HG03095 (cell line): ENCODE data around the gene VN1R5.

Source experiments
- ATAC-seq: cut with Tn5 transposase; IDR thresholded peaks from one replicate; pipeline ENCODE4 v1.9.1; 2021; ENCODE audit warnings: moderate library complexity; ENCODE audit not compliant: unreplicated experiment

Gene VN1R5

GRCh38 chr1:247299723-247300381 is 44.0 kb downstream of the VN1R5 start:
- ATAC-seq, result no peak

- no peak for ATAC-seq
These were observed 44.8 kb downstream of the VN1R5 start for GRCh38 chr1:247300491-247301175.

GRCh38 chr1:247301176-247301540 is 45.3 kb downstream of the VN1R5 start:
- ATAC-seq, result no peak

- no peak for ATAC-seq
These were observed 47.3 kb downstream of the VN1R5 start for GRCh38 chr1:247303216-247303615.

GRCh38 chr1:247304031-247304430 is 48.2 kb downstream of the VN1R5 start:
- no peak for ATAC-seq
